CD8-positive, alpha-beta memory T cell (primary cell): ENCODE results near the gene DCLK3. TPM values are rescaled to one million over a fixed set of nuclear protein-coding genes. Genes with fewer than 3 reads are reported as not detected.
A peak's percentile ranks its signal among the peaks of the same experiment; 100 is the strongest.

Source experiments
- CTCF ChIA-PET: fragments of 350-600 bp; sonication (Branson Sonifier 250); formaldehyde crosslinking; loops from one replicate; lab custom pipeline; 2021; ENCODE audit warnings: antibody characterized with exemption; lab: Charles Lee
- POLR2A ChIA-PET: fragments of 350-600 bp; sonication (Branson Sonifier 250); formaldehyde crosslinking; loops from one replicate; lab custom pipeline; 2021; ENCODE audit warnings: antibody characterized with exemption; lab: Charles Lee
- DNase-seq, 5 donors: peaks; one replicate each; pipeline versions ENCODE4 v3.0.0 to v3.0.0-alpha.2; 2020 to 2022; ENCODE audit warnings: mixed read lengths in 1 of 5
- H3K27ac ChIP-seq: one replicate; pipeline ENCODE4 v1.7.0; 2013; ENCODE audit warnings: low read depth, mild to moderate bottlenecking, low read length, moderate library complexity
- H3K27me3 ChIP-seq: 2 replicates; pipeline ENCODE4 v1.7.0; 2013; ENCODE audit warnings: low read length, mild to moderate bottlenecking; ENCODE audit not compliant: insufficient read depth, poor library complexity, severe bottlenecking
- H3K36me3 ChIP-seq: 2 replicates; pipeline ENCODE4 v1.7.0; 2013; ENCODE audit warnings: mild to moderate bottlenecking, low read length, moderate library complexity; ENCODE audit not compliant: insufficient read depth
- H3K4me1 ChIP-seq: 2 replicates; pipeline ENCODE4 v1.7.0; 2013; ENCODE audit warnings: mild to moderate bottlenecking, low read length, moderate library complexity; ENCODE audit not compliant: insufficient read depth
- H3K4me3 ChIP-seq: 2 replicates; pipeline ENCODE4 v1.7.0; 2013; ENCODE audit warnings: mild to moderate bottlenecking, low read length
- H3K9me3 ChIP-seq: 2 replicates; pipeline ENCODE4 v1.7.0; 2013; ENCODE audit warnings: mild to moderate bottlenecking, low read length
- H3K27ac Mint-ChIP-seq, 8 donors: one replicate each; pipeline ENCODE4 v1.8.0; 2020 to 2021; ENCODE audit warnings: mixed read lengths in 8 of 8, mild to moderate bottlenecking in 6 of 8, inconsistent platforms in 3 of 8, moderate library complexity in 3 of 8
- H3K27me3 Mint-ChIP-seq, 2 donors: one replicate each; pipeline ENCODE4 v1.8.0; 2020 to 2021; ENCODE audit warnings: mixed read lengths in 2 of 2, mild to moderate bottlenecking in 1 of 2, moderate library complexity in 1 of 2
- H3K36me3 Mint-ChIP-seq, 3 donors: one replicate each; pipeline ENCODE4 v1.8.0; 2020 to 2021; ENCODE audit warnings: mixed read lengths in 3 of 3, inconsistent platforms in 1 of 3, mild to moderate bottlenecking in 1 of 3
- H3K4me1 Mint-ChIP-seq, 3 donors: one replicate each; pipeline ENCODE4 v1.8.0; 2020 to 2021; ENCODE audit warnings: mixed read lengths in 3 of 3, inconsistent platforms in 1 of 3, mild to moderate bottlenecking in 1 of 3
- H3K4me3 Mint-ChIP-seq, 7 donors: one replicate each; pipeline ENCODE4 v1.8.0; 2020 to 2021; ENCODE audit warnings: mixed read lengths in 7 of 7, mild to moderate bottlenecking in 6 of 7, moderate library complexity in 4 of 7, inconsistent platforms in 2 of 7
- H3K9me3 Mint-ChIP-seq, 5 donors: one replicate each; pipeline ENCODE4 v1.8.0; 2020 to 2022; ENCODE audit warnings: mixed read lengths in 5 of 5, mild to moderate bottlenecking in 3 of 5, moderate library complexity in 2 of 5, inconsistent platforms in 1 of 5
- polyA plus RNA-seq: library from polyadenylated mRNA; unstranded; fragments of 300-500 nt; fragmentation: Illumina TruSeq; gene quantifications from one replicate; pipeline ENCODE4 v1.2.3, GENCODE V29; 2021
- total RNA-seq, 2 experiments: library from RNA; stranded (reverse); gene quantifications; one replicate each; pipeline ENCODE4 v1.2.3, GENCODE V29; 2021

The DCLK3 gene
- total and polyA plus RNA-seq, 3 experiments from 2014 or later = not detected

GRCh38 chr3:36689560-36689959 is 74.8 kb downstream of the DCLK3 start:
- POLR2A ChIA-PET = no interaction called here
- Mint-ChIP-seq H3K27me3 (peaks cover 8 to 15% of the 10 kb centered on the region in 2 donors), H3K36me3 (no peaks in the 10 kb centered on the region), H3K4me3 (no peak overlapping the region), H3K27ac (peak overlapping the region in 2 of 8 donors; percentile 2 to 4), H3K9me3 (no peaks in the 10 kb centered on the region), H3K4me1 (no peaks in the 10 kb centered on the region)
- Histone ChIP-seq H3K27me3 (no peaks in the 10 kb centered on the region), H3K9me3 (no peaks in the 10 kb centered on the region), H3K4me1 (no peaks in the 10 kb centered on the region), H3K36me3 (no peaks in the 10 kb centered on the region), H3K4me3 (no peak overlapping the region), H3K27ac (no peak overlapping the region)
- DNase-seq = no peak
- CTCF ChIA-PET = no interaction called here

- no peak overlapping the region for H3K27ac Mint-ChIP-seq
- no peaks in the 10 kb centered on the region for H3K4me1 Mint-ChIP-seq
- CTCF ChIA-PET = no interaction called here
- H3K4me3 Mint-ChIP-seq = no peak overlapping the region
- no peak overlapping the region for H3K4me3 ChIP-seq
- H3K4me1 ChIP-seq = no peaks in the 10 kb centered on the region
- DNase-seq = no peak
- H3K27me3 Mint-ChIP-seq = peaks cover 8 to 15% of the 10 kb centered on the region in 2 donors
- no peaks in the 10 kb centered on the region for H3K27me3 ChIP-seq
- H3K36me3 ChIP-seq = no peaks in the 10 kb centered on the region
- no peak overlapping the region for H3K27ac ChIP-seq
- H3K36me3 Mint-ChIP-seq = no peaks in the 10 kb centered on the region
- POLR2A ChIA-PET = no interaction called here
- no peaks in the 10 kb centered on the region for H3K9me3 ChIP-seq
- peaks cover 0 to 2% (median 0%) of the 10 kb centered on the region in 5 donors for H3K9me3 Mint-ChIP-seq
Observed at GRCh38 chr3:36688815-36689214, 75.5 kb downstream of the DCLK3 start.

DNA sequence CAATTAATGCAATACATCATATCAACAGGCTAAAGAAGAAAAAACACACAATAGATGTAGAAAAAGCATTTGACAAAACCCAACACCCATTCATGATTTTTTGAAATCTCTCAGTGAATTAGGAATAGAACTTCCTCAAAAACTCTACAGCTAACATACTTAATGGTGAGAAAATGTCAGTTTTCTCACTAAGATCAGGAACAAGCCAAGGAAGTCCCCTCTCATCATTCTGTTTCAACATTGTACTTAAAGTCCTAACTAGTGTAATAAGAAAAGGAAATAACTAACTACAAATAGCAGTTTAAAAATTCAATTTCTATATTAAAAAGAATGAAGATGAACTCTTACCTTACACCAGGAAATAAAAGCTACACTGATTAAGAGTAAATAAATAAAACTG is 77.8 kb downstream of the DCLK3 start:
- ChIA-PET POLR2A (no interaction called here), CTCF (no interaction called here)
- DNase-seq = no peak
- no peak overlapping the region for H3K4me3 ChIP-seq
- Mint-ChIP-seq H3K27ac (no peak overlapping the region), H3K4me3 (no peak overlapping the region), H3K36me3 (peaks cover 0 to 1% (median 0%) of the 10 kb centered on the region in 3 donors), H3K4me1 (no peaks in the 10 kb centered on the region), H3K27me3 (peaks cover 8 to 18% of the 10 kb centered on the region in 2 donors), H3K9me3 (peaks cover 0 to 4% (median 2%) of the 10 kb centered on the region in 5 donors)
- no peaks in the 10 kb centered on the region for H3K9me3 ChIP-seq
- H3K36me3 ChIP-seq = no peaks in the 10 kb centered on the region
- H3K27ac ChIP-seq = no peak overlapping the region
- H3K4me1 ChIP-seq = no peaks in the 10 kb centered on the region
- H3K27me3 ChIP-seq = no peaks in the 10 kb centered on the region

DNA sequence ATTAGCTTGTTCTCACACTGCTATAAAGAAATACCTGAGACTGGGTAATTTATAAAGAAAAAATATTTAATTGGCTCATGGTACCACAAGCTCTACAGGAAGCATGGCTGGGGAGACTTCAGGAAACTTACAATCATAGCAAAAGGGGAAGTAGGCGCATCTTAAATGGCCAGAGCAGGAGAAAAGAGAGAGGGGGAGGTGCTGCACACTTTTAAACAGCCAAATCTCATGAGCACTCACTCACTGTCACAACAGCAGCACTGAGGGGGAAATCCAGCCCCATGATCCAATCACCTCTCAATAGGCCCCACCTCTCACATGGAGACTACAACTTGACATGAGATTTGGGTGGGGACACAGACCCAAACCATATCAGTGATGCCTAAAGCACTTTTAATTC is 82.5 kb downstream of the DCLK3 start:
- Mint-ChIP-seq H3K4me3 (no peak overlapping the region), H3K27me3 (peaks cover 10 to 31% of the 10 kb centered on the region in 2 donors), H3K4me1 (no peaks in the 10 kb centered on the region), H3K36me3 (peaks cover 0 to 8% (median 1%) of the 10 kb centered on the region in 3 donors), H3K27ac (no peak overlapping the region), H3K9me3 (peaks cover 19 to 41% (median 37%) of the 10 kb centered on the region in 5 donors)
- no peak overlapping the region for H3K27ac ChIP-seq
- no peaks in the 10 kb centered on the region for H3K27me3 ChIP-seq
- ChIA-PET CTCF (no interaction called here), POLR2A (no interaction called here)
- H3K9me3 ChIP-seq = peaks cover 9% of the 10 kb centered on the region
- no peak for DNase-seq
- H3K4me3 ChIP-seq = no peak overlapping the region
- no peaks in the 10 kb centered on the region for H3K4me1 ChIP-seq
- H3K36me3 ChIP-seq = no peaks in the 10 kb centered on the region

GRCh38 chr3:36680952-36681351 is 83.4 kb downstream of the DCLK3 start:
- ChIA-PET CTCF (no interaction called here), POLR2A (no interaction called here)
- H3K27me3 ChIP-seq = no peaks in the 10 kb centered on the region
- DNase-seq = no peak
- no peak overlapping the region for H3K27ac ChIP-seq
- Mint-ChIP-seq H3K4me3 (no peak overlapping the region), H3K36me3 (peaks cover 0 to 8% (median 1%) of the 10 kb centered on the region in 3 donors), H3K27me3 (peaks cover 9 to 28% of the 10 kb centered on the region in 2 donors), H3K9me3 (peaks cover 19 to 41% (median 37%) of the 10 kb centered on the region in 5 donors), H3K4me1 (no peaks in the 10 kb centered on the region), H3K27ac (no peak overlapping the region)
- H3K4me1 ChIP-seq = no peaks in the 10 kb centered on the region
- peaks cover 9% of the 10 kb centered on the region for H3K9me3 ChIP-seq
- H3K4me3 ChIP-seq = no peak overlapping the region
- H3K36me3 ChIP-seq = no peaks in the 10 kb centered on the region

GRCh38 chr3:36679384-36680200 is 84.8 kb downstream of the DCLK3 start:
- H3K9me3 Mint-ChIP-seq = peaks cover 19 to 43% (median 37%) of the 10 kb centered on the region in 5 donors
- H3K4me1 Mint-ChIP-seq = no peaks in the 10 kb centered on the region
- POLR2A ChIA-PET = no interaction called here
- H3K27ac ChIP-seq = no peak overlapping the region
- no peak for DNase-seq
- H3K4me1 ChIP-seq = no peaks in the 10 kb centered on the region
- CTCF ChIA-PET = no interaction called here
- H3K4me3 Mint-ChIP-seq = no peak overlapping the region
- peak overlapping the region in 1 of 8 donors; percentile 54 for H3K27ac Mint-ChIP-seq
- H3K27me3 Mint-ChIP-seq = peaks cover 9 to 28% of the 10 kb centered on the region in 2 donors
- H3K27me3 ChIP-seq = no peaks in the 10 kb centered on the region
- peaks cover 9% of the 10 kb centered on the region for H3K9me3 ChIP-seq
- H3K4me3 ChIP-seq = no peak overlapping the region
- no peaks in the 10 kb centered on the region for H3K36me3 ChIP-seq
- H3K36me3 Mint-ChIP-seq = peaks cover 0 to 8% (median 1%) of the 10 kb centered on the region in 3 donors

DNA sequence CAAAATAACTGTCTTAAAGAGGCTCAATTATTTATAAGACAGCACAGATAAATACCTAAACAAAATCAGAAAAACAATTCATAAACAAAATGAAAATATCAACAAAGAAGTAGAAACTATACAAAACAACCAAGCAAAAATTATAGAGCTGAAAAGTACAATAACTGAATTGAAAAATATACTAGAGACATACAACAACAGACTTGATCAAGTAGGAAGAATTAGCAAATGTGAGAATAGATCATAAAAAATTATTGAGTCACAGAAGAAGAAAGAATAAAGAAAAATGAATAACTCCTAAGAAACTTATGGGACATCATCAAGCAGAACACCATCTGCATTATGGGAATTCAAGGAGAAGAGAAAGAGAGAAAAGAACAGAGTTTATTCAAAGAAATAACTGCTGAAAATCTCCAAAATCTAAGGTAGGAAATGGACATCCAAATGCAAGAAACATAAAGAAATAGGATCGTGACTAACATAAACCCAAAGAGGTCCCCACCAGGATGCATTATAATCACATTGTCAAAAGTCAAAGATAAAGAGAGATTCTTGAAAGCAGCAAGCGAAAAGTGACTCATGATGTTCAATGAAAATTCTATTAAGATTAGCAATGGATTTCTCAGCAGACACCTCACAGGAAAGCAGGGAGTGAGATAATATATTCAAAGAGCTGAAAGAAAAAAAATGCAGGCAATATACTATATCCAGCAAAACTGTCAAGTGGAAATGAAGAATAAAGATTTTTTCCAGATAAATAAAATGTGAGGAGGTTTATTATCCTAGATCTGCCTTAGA is 85.9 kb downstream of the DCLK3 start:
- no peak overlapping the region for H3K27ac ChIP-seq
- Mint-ChIP-seq H3K27me3 (peaks cover 9 to 27% of the 10 kb centered on the region in 2 donors), H3K4me1 (no peaks in the 10 kb centered on the region), H3K36me3 (peaks cover 0 to 8% (median 1%) of the 10 kb centered on the region in 3 donors), H3K4me3 (no peak overlapping the region), H3K9me3 (peaks cover 19 to 43% (median 37%) of the 10 kb centered on the region in 5 donors), H3K27ac (no peak overlapping the region)
- no peak overlapping the region for H3K4me3 ChIP-seq
- H3K9me3 ChIP-seq = peaks cover 9% of the 10 kb centered on the region
- ChIA-PET CTCF (no interaction called here), POLR2A (no interaction called here)
- H3K27me3 ChIP-seq = no peaks in the 10 kb centered on the region
- H3K36me3 ChIP-seq = no peaks in the 10 kb centered on the region
- no peak for DNase-seq
- H3K4me1 ChIP-seq = no peaks in the 10 kb centered on the region
